Keratinocyte (primary cell): ENCODE measurements around the gene KCNIP3. TPM values are rescaled to one million over a fixed set of nuclear protein-coding genes. Genes with fewer than 3 reads are reported as not detected.

ENCODE experiments used
- DNase-seq: peaks from one replicate; pipeline ENCODE4 v3.0.0-alpha.2; 2011; ENCODE audit warnings: low read depth, missing footprints, low spot score
- FAIRE-seq: peaks from 2 replicates; lab custom pipeline; 2011; peaks lifted over from hg19 to GRCh38; lab: Jason Lieb, UNC
- H2AFZ ChIP-seq: 2 replicates; pipeline ENCODE4 v1.6.0; 2012; ENCODE audit warnings: low read length, control low read depth, inconsistent platforms; ENCODE audit not compliant: control insufficient read depth
- H3K27ac ChIP-seq: 2 replicates; pipeline ENCODE4 v1.5.1; 2011; ENCODE audit warnings: low read length; ENCODE audit not compliant: control insufficient read depth, insufficient read depth
- H3K27me3 ChIP-seq: 3 replicates; pipeline ENCODE4 v1.6.0; 2011; ENCODE audit warnings: low read length; ENCODE audit not compliant: control insufficient read depth, insufficient read depth; ENCODE audit errors: extremely low read depth
- H3K36me3 ChIP-seq, 2 experiments: 2 replicates in 1 of 2; 3 replicates in 1 of 2; pipeline ENCODE4 v1.5.1; 2011; ENCODE audit warnings: low read length in 2 of 2, mild to moderate bottlenecking in 1 of 2; ENCODE audit not compliant: control insufficient read depth in 2 of 2, insufficient read depth in 2 of 2; ENCODE audit errors: extremely low read depth in 1 of 2
- H3K4me1 ChIP-seq: 3 replicates; pipeline ENCODE4 v1.5.1; 2011; ENCODE audit warnings: low read length; ENCODE audit not compliant: control insufficient read depth, insufficient read depth; ENCODE audit errors: extremely low read depth
- H3K4me2 ChIP-seq: 3 replicates; pipeline ENCODE4 v1.6.0; 2011; ENCODE audit warnings: low read depth, low read length; ENCODE audit not compliant: control insufficient read depth, insufficient read depth; ENCODE audit errors: extremely low read depth
- H3K4me3 ChIP-seq, 3 experiments: fragments of 200-600 bp in 1 of 3; sonication (generic) in 1 of 3; 2 replicates in 2 of 3; 3 replicates in 1 of 3; pipeline ENCODE4 v1.5.1; 2011 to 2016; ENCODE audit warnings: low read length in 3 of 3, mild to moderate bottlenecking in 3 of 3, control low read depth in 2 of 3, inconsistent platforms in 1 of 3, low read depth in 1 of 3, mixed read lengths in 1 of 3, mixed run types in 1 of 3, moderate library complexity in 1 of 3; ENCODE audit not compliant: control insufficient read depth in 2 of 3, insufficient read depth in 2 of 3; ENCODE audit errors: extremely low read depth in 1 of 3
- H3K79me2 ChIP-seq: 2 replicates; pipeline ENCODE4 v1.6.0; 2012; ENCODE audit warnings: low read length; ENCODE audit not compliant: control insufficient read depth, insufficient read depth
- H3K9ac ChIP-seq: 3 replicates; pipeline ENCODE4 v1.6.0; 2011; ENCODE audit warnings: low read length; ENCODE audit not compliant: control insufficient read depth, insufficient read depth; ENCODE audit errors: extremely low read depth
- H3K9me1 ChIP-seq: 3 replicates; pipeline ENCODE4 v1.6.0; 2011; ENCODE audit warnings: low read length; ENCODE audit not compliant: control insufficient read depth, insufficient read depth; ENCODE audit errors: extremely low read depth
- H3K9me3 ChIP-seq: 2 replicates; pipeline ENCODE4 v1.5.1; 2012; ENCODE audit warnings: low read depth, low read length; ENCODE audit not compliant: control insufficient read depth
- H4K20me1 ChIP-seq: 3 replicates; pipeline ENCODE4 v1.6.0; 2011; ENCODE audit warnings: low read length; ENCODE audit not compliant: control insufficient read depth, insufficient read depth; ENCODE audit errors: extremely low read depth
- CTCF ChIP-seq, 3 experiments: IDR thresholded peaks in 1 of 3; conservative IDR thresholded peaks in 1 of 3; optimal IDR thresholded peaks in 1 of 3; 2 replicates in 2 of 3; 3 replicates in 1 of 3; pipeline versions ENCODE3 to v1.5.1; 2011; ENCODE audit warnings: low read length in 3 of 3, mild to moderate bottlenecking in 3 of 3, moderate library complexity in 2 of 3, control low read depth in 1 of 3, inconsistent platforms in 1 of 3; ENCODE audit not compliant: insufficient read depth in 2 of 3; ENCODE audit errors: extremely low read depth in 1 of 3
- EZH2 ChIP-seq: IDR thresholded peaks from one replicate; pipeline ENCODE4 v1.6.1; 2012; ENCODE audit warnings: inconsistent platforms, mild to moderate bottlenecking, low read length, moderate library complexity
- dilution Hi-C: fragments of 300-500 bp; cut with MboI; formaldehyde crosslinking; loops from one replicate; pipeline ENCODE4 v1.7.0; 2020; ENCODE audit warnings: low sequenced_read_pairs; ENCODE audit not compliant: extremely low pct_ligation_motif_present
- polyA plus RNA-seq, 5 experiments: library from polyadenylated mRNA; depleted of rRNA in 3 of 5; stranded (reverse) in 3 of 5; stranded (forward) in 1 of 5; unstranded in 1 of 5; fragments of >200 nt; gene quantifications; 1 replicate in 1 of 5; 2 replicates in 3 of 5; 3 replicates in 1 of 5; pipeline versions ENCODE4 v1.2.1 to v1.2.3, GENCODE V29; 2011 to 2012; ENCODE audit warnings: missing spikeins in 2 of 5, low read depth in 1 of 5, low replicate concordance in 1 of 5

KCNIP3 gene
- polyA plus RNA-seq, 1 donor (not counting 4 experiments of a cell fraction or from before 2014, with no cell fraction given): 0.66 TPM

- H3K9me3 ChIP-seq: no peaks in the 10 kb centered on the region
- H3K4me3 ChIP-seq: no peak overlapping the region
- peaks cover 20% of the 10 kb centered on the region for H3K27me3 ChIP-seq
- dilution Hi-C loops: no loop called here
- DNase-seq: no peak
- H3K4me1 ChIP-seq: no peaks in the 10 kb centered on the region
- H3K4me2 ChIP-seq: no peak overlapping the region
- H3K9ac ChIP-seq: no peak overlapping the region
- H3K27ac ChIP-seq: no peak overlapping the region
- H4K20me1 ChIP-seq: no peaks in the 10 kb centered on the region
- FAIRE-seq: no peak
- TF ChIP-seq EZH2 (no peak), CTCF (optimal IDR thresholded peaks at IDR 0.05 in 1 of 3, IDR thresholded peaks at IDR 0.05 in 1 of 3, conservative IDR thresholded peaks at IDR 0.05 in 1 of 3; ENCODE audit: extremely low read depth in 1 of 3, insufficient read depth in 2 of 3, low read length in 3 of 3) (peak in 1 of 3 experiments; percentile 1)
- no peak overlapping the region for H2AFZ ChIP-seq
- no peaks in the 10 kb centered on the region for H3K36me3 ChIP-seq
- no peaks in the 10 kb centered on the region for H3K9me1 ChIP-seq
- no peaks in the 10 kb centered on the region for H3K79me2 ChIP-seq
Observed at GRCh38 chr2:95353055-95353575, 56.0 kb downstream of the KCNIP3 start.

GRCh38 chr2:95353613-95354468, 56.7 kb downstream of the KCNIP3 start:
- Histone ChIP-seq H3K4me3 (no peak overlapping the region), H3K36me3 (no peaks in the 10 kb centered on the region), H3K79me2 (no peaks in the 10 kb centered on the region), H2AFZ (no peak overlapping the region), H3K9me3 (no peaks in the 10 kb centered on the region), H3K27ac (no peak overlapping the region), H3K27me3 (peaks cover 18% of the 10 kb centered on the region), H3K9ac (no peak overlapping the region), H3K4me2 (no peak overlapping the region), H3K9me1 (no peaks in the 10 kb centered on the region), H3K4me1 (no peaks in the 10 kb centered on the region), H4K20me1 (no peaks in the 10 kb centered on the region)
- no peak for FAIRE-seq
- dilution Hi-C loops: no loop called here
- no peak for TF ChIP-seq EZH2
- no peak for TF ChIP-seq CTCF (optimal IDR thresholded peaks at IDR 0.05 in 1 of 3, IDR thresholded peaks at IDR 0.05 in 1 of 3, conservative IDR thresholded peaks at IDR 0.05 in 1 of 3; ENCODE audit: extremely low read depth in 1 of 3, insufficient read depth in 2 of 3, low read length in 3 of 3)
- no peak for DNase-seq
